A673 (cell line): ENCODE results near the gene ZNF462. TPM values are rescaled to one million over a fixed set of nuclear protein-coding genes. Genes with fewer than 3 reads are reported as not detected.

ENCODE experiments used
- BruUV-seq: library from RNA; stranded (reverse); fragments of 400-500 nt; replicated peaks from 2 replicates; lab custom pipeline; 2021; lab: Mats Ljungman, UMichigan
- CTCF ChIA-PET: fragments of 300-600 bp; sonication (Branson Sonifier 250); formaldehyde crosslinking; loops from one replicate; lab custom pipeline; 2022; ENCODE audit warnings: antibody characterized with exemption; lab: Charles Lee
- POLR2A ChIA-PET: fragments of 300-600 bp; sonication (Branson Sonifier 250); formaldehyde crosslinking; loops from one replicate; lab custom pipeline; 2022; ENCODE audit warnings: antibody characterized with exemption; ENCODE audit not compliant: low non-redundant PET; lab: Charles Lee
- DNase-seq: peaks from one replicate; pipeline ENCODE4 v3.0.0-alpha.2; 2015; ENCODE audit warnings: low spot score
- H3K27ac ChIP-seq: fragments of 200-600 bp; sonication (generic); 2 replicates; pipeline ENCODE4 v1.5.1; 2016; ENCODE audit warnings: mixed run types, low read depth, mild to moderate bottlenecking, mixed read lengths, antibody characterized with exemption, low read length; ENCODE audit not compliant: poor library complexity, severe bottlenecking
- H3K27me3 ChIP-seq: fragments of 200-600 bp; sonication (generic); replicated peaks from 2 replicates; pipeline ENCODE4 v1.6.1; 2017; ENCODE audit warnings: mixed run types, low read depth, mild to moderate bottlenecking, mixed read lengths, antibody characterized with exemption, low read length; ENCODE audit not compliant: insufficient read depth, poor library complexity
- H3K36me3 ChIP-seq: fragments of 200-600 bp; sonication (generic); 2 replicates; pipeline ENCODE4 v1.6.1; 2016; ENCODE audit warnings: mixed run types, mild to moderate bottlenecking, mixed read lengths, antibody characterized with exemption, low read length; ENCODE audit not compliant: insufficient read depth, poor library complexity, severe bottlenecking
- H3K4me1 ChIP-seq: fragments of 200-600 bp; sonication (generic); 2 replicates; pipeline ENCODE4 v1.6.1; 2017; ENCODE audit warnings: mixed run types, mild to moderate bottlenecking, mixed read lengths, antibody characterized with exemption, low read length; ENCODE audit not compliant: insufficient read depth, poor library complexity, severe bottlenecking
- H3K4me3 ChIP-seq: fragments of 200-600 bp; sonication (generic); 2 replicates; pipeline ENCODE4 v1.5.1; 2016; ENCODE audit warnings: low read depth, mixed run types, mild to moderate bottlenecking, mixed read lengths, low read length; ENCODE audit not compliant: poor library complexity, severe bottlenecking
- H3K9me3 ChIP-seq: fragments of 200-600 bp; sonication (generic); 2 replicates; pipeline ENCODE4 v1.6.1; 2016; ENCODE audit warnings: mixed run types, low read depth, mild to moderate bottlenecking, mixed read lengths, antibody characterized with exemption, low read length; ENCODE audit not compliant: poor library complexity, severe bottlenecking
- EZH2 ChIP-seq: fragments of 200-600 bp; sonication (generic); IDR thresholded peaks from 2 replicates; pipeline ENCODE4 v1.6.1; 2017; ENCODE audit warnings: borderline replicate concordance, low read depth, mild to moderate bottlenecking, mixed read lengths, antibody characterized with exemption, low read length; ENCODE audit not compliant: poor library complexity, severe bottlenecking
- intact Hi-C: fragments of 100-400 bp; cut with micrococcal nuclease; formaldehyde crosslinking; loops from one replicate; pipeline ENCODE4 v1.10.0; 2022; ENCODE audit not compliant: unreplicated experiment
- total RNA-seq: library from RNA; stranded (reverse); gene quantifications from 2 replicates; pipeline ENCODE4 v1.2.3, GENCODE V29; 2021
- TF ChIP-seq, protein P1 (sequence below): fragments of 300-800, 200-600 bp; sonication (generic); conservative IDR thresholded peaks from 2 replicates; pipeline ENCODE4 v1.5.1; 2017; ENCODE audit warnings: low read depth, mild to moderate bottlenecking, antibody characterized with exemption, low read length, moderate library complexity, mixed read lengths

ZNF462 gene
- total RNA-seq, 1 experiment from 2014 or later: 40.5 TPM

DNA sequence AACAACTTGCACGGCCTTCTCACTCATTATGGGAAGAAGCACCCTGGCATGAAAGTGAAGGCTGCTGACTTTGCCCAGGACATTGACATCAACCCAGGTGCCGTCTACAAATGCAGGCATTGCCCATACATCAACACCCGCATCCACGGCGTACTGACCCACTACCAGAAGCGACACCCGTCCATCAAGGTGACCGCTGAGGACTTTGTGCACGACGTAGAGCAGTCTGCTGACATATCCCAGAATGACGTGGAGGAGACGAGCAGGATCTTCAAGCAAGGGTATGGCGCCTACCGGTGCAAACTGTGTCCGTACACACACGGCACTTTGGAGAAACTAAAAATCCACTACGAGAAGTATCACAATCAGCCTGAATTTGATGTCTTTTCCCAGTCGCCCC is 65.4 kb downstream of the ZNF462 start:
- no peak for DNase-seq
- Histone ChIP-seq H3K27ac (no peak overlapping the region), H3K4me3 (no peak overlapping the region), H3K4me1 (no peaks in the 10 kb centered on the region), H3K27me3 (no peaks in the 10 kb centered on the region), H3K36me3 (peaks cover 37% of the 10 kb centered on the region), H3K9me3 (no peaks in the 10 kb centered on the region)
- BruUV-seq: no TSS peak
- TF ChIP-seq EZH2: no peak
- TF ChIP-seq, protein P1, sequence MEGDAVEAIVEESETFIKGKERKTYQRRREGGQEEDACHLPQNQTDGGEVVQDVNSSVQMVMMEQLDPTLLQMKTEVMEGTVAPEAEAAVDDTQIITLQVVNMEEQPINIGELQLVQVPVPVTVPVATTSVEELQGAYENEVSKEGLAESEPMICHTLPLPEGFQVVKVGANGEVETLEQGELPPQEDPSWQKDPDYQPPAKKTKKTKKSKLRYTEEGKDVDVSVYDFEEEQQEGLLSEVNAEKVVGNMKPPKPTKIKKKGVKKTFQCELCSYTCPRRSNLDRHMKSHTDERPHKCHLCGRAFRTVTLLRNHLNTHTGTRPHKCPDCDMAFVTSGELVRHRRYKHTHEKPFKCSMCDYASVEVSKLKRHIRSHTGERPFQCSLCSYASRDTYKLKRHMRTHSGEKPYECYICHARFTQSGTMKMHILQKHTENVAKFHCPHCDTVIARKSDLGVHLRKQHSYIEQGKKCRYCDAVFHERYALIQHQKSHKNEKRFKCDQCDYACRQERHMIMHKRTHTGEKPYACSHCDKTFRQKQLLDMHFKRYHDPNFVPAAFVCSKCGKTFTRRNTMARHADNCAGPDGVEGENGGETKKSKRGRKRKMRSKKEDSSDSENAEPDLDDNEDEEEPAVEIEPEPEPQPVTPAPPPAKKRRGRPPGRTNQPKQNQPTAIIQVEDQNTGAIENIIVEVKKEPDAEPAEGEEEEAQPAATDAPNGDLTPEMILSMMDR: no peak
- CTCF ChIA-PET: no interaction called here
- POLR2A ChIA-PET: no interaction called here
- intact Hi-C loops: no loop called here

DNA sequence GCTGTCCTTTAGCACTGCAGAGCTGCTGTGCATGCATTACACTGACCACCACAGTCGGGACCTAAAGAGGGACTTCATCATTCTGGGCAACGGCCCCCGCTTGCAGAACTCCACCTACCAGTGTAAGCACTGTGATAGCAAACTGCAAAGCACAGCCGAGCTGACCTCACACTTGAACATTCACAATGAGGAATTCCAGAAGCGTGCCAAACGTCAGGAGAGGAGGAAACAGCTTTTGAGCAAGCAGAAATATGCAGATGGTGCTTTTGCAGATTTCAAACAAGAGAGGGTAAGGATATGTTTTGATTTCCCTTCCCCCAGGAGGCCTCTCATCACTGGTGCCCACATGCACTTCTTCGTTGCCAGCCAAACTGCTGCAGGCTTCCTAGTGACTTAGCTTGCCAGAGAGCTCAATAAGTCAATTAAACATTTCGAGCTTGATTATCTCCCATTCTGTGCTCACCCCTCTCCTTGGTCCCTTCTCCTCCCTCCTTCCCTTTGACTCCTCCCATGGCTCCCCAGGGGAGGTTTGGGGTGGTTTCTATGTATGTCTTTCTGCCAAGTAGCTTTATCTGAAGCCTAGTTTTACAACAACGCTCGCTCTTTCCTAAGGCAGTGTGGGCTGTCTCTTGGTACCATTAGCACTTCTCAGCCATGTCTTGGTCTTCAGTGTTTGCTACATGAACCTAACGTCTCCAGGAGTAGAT is 66.7 kb downstream of the ZNF462 start:
- TF ChIP-seq, protein P1: no peak
- TF ChIP-seq EZH2: no peak
- H3K4me3 ChIP-seq: no peak overlapping the region
- H3K4me1 ChIP-seq: no peaks in the 10 kb centered on the region
- no TSS peak for BruUV-seq
- no peaks in the 10 kb centered on the region for H3K27me3 ChIP-seq
- H3K27ac ChIP-seq: no peak overlapping the region
- no peaks in the 10 kb centered on the region for H3K9me3 ChIP-seq
- H3K36me3 ChIP-seq: peaks cover 29% of the 10 kb centered on the region
- CTCF ChIA-PET: no interaction called here
- POLR2A ChIA-PET: no interaction called here
- intact Hi-C loops: no loop called here
- no peak for DNase-seq

DNA sequence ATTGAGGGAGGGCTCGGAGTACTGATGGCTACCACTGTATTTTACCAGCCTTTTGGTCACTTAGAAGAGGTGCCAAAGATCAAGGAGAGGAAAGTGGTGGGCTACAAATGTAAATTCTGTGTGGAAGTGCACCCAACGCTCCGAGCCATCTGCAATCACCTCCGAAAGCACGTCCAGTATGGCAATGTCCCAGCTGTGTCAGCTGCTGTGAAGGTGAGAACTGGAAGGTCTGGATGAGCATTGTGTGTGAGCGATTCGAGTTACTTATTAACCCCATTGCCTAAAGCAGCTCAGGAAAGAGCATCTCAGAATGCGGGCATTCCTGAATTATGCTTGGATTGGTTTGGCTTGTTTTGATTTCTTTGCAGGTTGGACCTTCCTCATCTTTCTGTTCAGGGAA is 67.5 kb downstream of the ZNF462 start:
- Histone ChIP-seq H3K4me3 (no peak overlapping the region), H3K4me1 (no peaks in the 10 kb centered on the region), H3K27ac (no peak overlapping the region), H3K27me3 (no peaks in the 10 kb centered on the region), H3K36me3 (peaks cover 25% of the 10 kb centered on the region), H3K9me3 (no peaks in the 10 kb centered on the region)
- CTCF ChIA-PET: no interaction called here
- intact Hi-C loops: no loop called here
- POLR2A ChIA-PET: no interaction called here
- BruUV-seq: no TSS peak
- DNase-seq: no peak
- TF ChIP-seq, protein P1: no peak
- TF ChIP-seq EZH2: no peak
